Panc1 (cell line): ENCODE data around the gene HPS6. TPM values are rescaled to one million over a fixed set of nuclear protein-coding genes. Genes with fewer than 3 reads are reported as not detected.

Source experiments
- ATAC-seq: fragments of 200-7000 bp; cut with Tn5 transposase; 2 replicates; pipeline ENCODE4 v1.9.1; 2020; ENCODE audit warnings: mild to moderate bottlenecking, moderate library complexity
- BruUV-seq: library from RNA; stranded (reverse); fragments of 400-500 nt; replicated peaks from 2 replicates; lab custom pipeline; 2021; lab: Mats Ljungman, UMichigan
- CTCF ChIA-PET: fragments of 300-600 bp; sonication (Branson Sonifier 250); formaldehyde crosslinking; loops from one replicate; lab custom pipeline; 2022; ENCODE audit warnings: antibody characterized with exemption; lab: Charles Lee
- POLR2A ChIA-PET: fragments of 300-600 bp; sonication (Branson Sonifier 250); formaldehyde crosslinking; loops from one replicate; lab custom pipeline; 2022; ENCODE audit warnings: antibody characterized with exemption; lab: Charles Lee
- DNase-seq: peaks from one replicate; pipeline ENCODE4 v3.0.0-alpha.2; 2010; ENCODE audit warnings: low read depth, low spot score
- H3K27ac ChIP-seq: 2 replicates; pipeline ENCODE4 v1.5.1; 2011; ENCODE audit warnings: mild to moderate bottlenecking, low read length, inconsistent platforms
- H3K27me3 ChIP-seq: fragments of 200-500 bp; sonication (Bioruptor generic); 2 replicates; pipeline ENCODE4 v1.6.0; 2014; ENCODE audit warnings: low read length, inconsistent platforms; ENCODE audit not compliant: control insufficient read depth, insufficient read depth
- H3K36me3 ChIP-seq: fragments of 200-500 bp; sonication (Bioruptor generic); 2 replicates; pipeline ENCODE4 v1.5.1; 2014; ENCODE audit warnings: inconsistent platforms, mild to moderate bottlenecking, low read length, moderate library complexity; ENCODE audit not compliant: control insufficient read depth, insufficient read depth
- H3K4me1 ChIP-seq: 2 replicates; pipeline ENCODE4 v1.5.1; 2011; ENCODE audit warnings: inconsistent platforms, mild to moderate bottlenecking, low read length, moderate library complexity; ENCODE audit not compliant: control insufficient read depth, insufficient read depth
- H3K4me3 ChIP-seq, 2 experiments: 2 replicates each; pipeline ENCODE4 v1.5.1; 2011 to 2012; ENCODE audit warnings: low read depth in 2 of 2, low read length in 2 of 2, mild to moderate bottlenecking in 2 of 2, inconsistent platforms in 1 of 2, moderate library complexity in 1 of 2
- H3K9me3 ChIP-seq: fragments of 200-500 bp; sonication (Bioruptor generic); 2 replicates; pipeline ENCODE4 v1.5.1; 2014; ENCODE audit warnings: low read depth, mild to moderate bottlenecking, inconsistent platforms, low read length, moderate library complexity; ENCODE audit not compliant: control insufficient read depth, insufficient read depth
- CTCF ChIP-seq: fragments of 450-650 bp; IDR thresholded peaks from 2 replicates; pipeline ENCODE4 v1.5.1; 2017; ENCODE audit warnings: mild to moderate bottlenecking
- POLR2AphosphoS5 ChIP-seq: IDR thresholded peaks from 2 replicates; pipeline ENCODE4 v1.6.1; 2012; ENCODE audit warnings: mild to moderate bottlenecking, low read depth, low read length, moderate library complexity
- REST ChIP-seq, 2 experiments: IDR thresholded peaks; 2 replicates each; pipeline ENCODE4 v1.6.1; 2011 to 2012; ENCODE audit warnings: low read depth in 2 of 2, control low read depth in 1 of 2, low read length in 1 of 2, mild to moderate bottlenecking in 1 of 2, moderate library complexity in 1 of 2; ENCODE audit not compliant: insufficient read depth in 1 of 2
- SIN3A ChIP-seq: IDR thresholded peaks from 2 replicates; pipeline ENCODE4 v1.6.1; 2012; ENCODE audit warnings: low read depth, mild to moderate bottlenecking, low read length, moderate library complexity, borderline replicate concordance; ENCODE audit not compliant: insufficient read depth
- TCF7L2 ChIP-seq: IDR thresholded peaks from 2 replicates; pipeline ENCODE4 v1.6.1; 2011; ENCODE audit warnings: mild to moderate bottlenecking, low read depth, low read length, inconsistent platforms
- in situ Hi-C: cut with HindIII; loops from 2 replicates; pipeline ENCODE4 v1.10.0; 2016; ENCODE audit warnings: low sequenced_read_pairs, low pct_unique_long_range_greater_than_20kb
- intact Hi-C: fragments of 100-400 bp; cut with micrococcal nuclease; formaldehyde crosslinking; loops from one replicate; pipeline ENCODE4 v1.10.0; 2022; ENCODE audit not compliant: unreplicated experiment
- total RNA-seq: library from RNA; stranded (reverse); gene quantifications from one replicate; pipeline ENCODE4 v1.2.1, GENCODE V29; 2021; ENCODE audit not compliant: unreplicated experiment

The HPS6 gene
- total RNA-seq, 1 experiment from 2014 or later, result 34.5 TPM

DNA sequence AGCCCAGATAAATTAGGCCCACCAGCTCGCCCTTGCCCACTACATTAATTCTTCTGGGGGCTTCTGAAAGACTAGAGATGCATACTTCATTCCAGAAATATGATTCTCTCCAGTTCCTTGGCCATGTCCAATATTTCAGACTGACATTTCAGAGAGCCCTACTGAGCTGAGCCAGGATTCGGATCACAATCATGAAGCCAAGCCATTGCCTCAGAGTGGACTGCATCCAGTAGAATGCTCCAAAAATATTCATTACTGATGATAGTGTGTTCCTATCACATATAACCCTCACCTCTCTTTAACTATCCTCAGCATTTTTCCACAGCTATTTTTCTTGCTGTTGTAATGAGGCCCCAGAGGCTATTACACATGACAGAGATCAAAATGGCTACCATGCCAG, 47.9 kb upstream of the HPS6 start:
- Histone ChIP-seq H3K9me3 (no peaks in the 10 kb centered on the region), H3K27me3 (no peaks in the 10 kb centered on the region), H3K4me1 (no peaks in the 10 kb centered on the region), H3K36me3 (peaks cover 2% of the 10 kb centered on the region; the same call in 1 of the 2 replicates), H3K4me3 (no peak overlapping the region), H3K27ac (no peak overlapping the region)
- no peak for DNase-seq
- intact Hi-C loops, result no loop called here
- in situ Hi-C loops, result no loop called here
- TF ChIP-seq POLR2AphosphoS5 (no peak), SIN3A (no peak), TCF7L2 (no peak), CTCF (no peak), REST (IDR thresholded peaks at IDR 0.05; ENCODE audit: insufficient read depth in 1 of 2, low read depth in 2 of 2, low read length in 1 of 2) (no peak)
- ATAC-seq, result no peak
- POLR2A ChIA-PET, result no interaction called here
- CTCF ChIA-PET, result no interaction called here
- no TSS peak for BruUV-seq

- Histone ChIP-seq H3K27me3 (no peaks in the 10 kb centered on the region), H3K36me3 (no peaks in the 10 kb centered on the region; the same call in 1 of the 2 replicates)
- POLR2A ChIA-PET, result interaction anchor here (0.6 kb wide), 1 partner anchor 62 kb away, joined by 3 read pairs; no protein-coding TSS in a partner anchor
These were observed 44.2 kb upstream of the HPS6 start for GRCh38 chr10:102020938-102021337.

More at GRCh38 chr10:102020938-102021337, 44.2 kb upstream of the HPS6 start:
- no peak for TF ChIP-seq SIN3A
- no peak for TF ChIP-seq CTCF
- TF ChIP-seq TCF7L2, result no peak
- H3K4me1 ChIP-seq, result no peaks in the 10 kb centered on the region
- no peaks in the 10 kb centered on the region for H3K9me3 ChIP-seq
- ATAC-seq (peak; percentile 48; the same call in 1 of the 2 replicates), DNase-seq (no peak)
- intact Hi-C loops (no loop called here), in situ Hi-C loops (no loop called here)
- H3K4me3 ChIP-seq, result no peak overlapping the region
- no TSS peak for BruUV-seq
- H3K27ac ChIP-seq, result no peak overlapping the region
- CTCF ChIA-PET, result interaction anchor here (0.7 kb wide), 1 partner anchor 128 kb away, joined by 5 read pairs; no protein-coding TSS in a partner anchor
